Lower lobe of right lung (tissue), 2 donors: ENCODE data around the gene VMP1. TPM values are rescaled to one million over a fixed set of nuclear protein-coding genes. Genes with fewer than 3 reads are reported as not detected.

Experiments
- ATAC-seq, 2 donors: fragments of 200-7000 bp; cut with Tn5 transposase; one replicate each; pipeline ENCODE4 v1.9.1; 2020 to 2022; ENCODE audit warnings: mild to moderate bottlenecking in 2 of 2, moderate library complexity in 2 of 2
- DNase-seq: peaks from one replicate; pipeline ENCODE4 v3.0.0-alpha.2; 2020
- H3K27ac ChIP-seq: fragments of 200-600 bp; one replicate; pipeline ENCODE4 v1.8.0; 2022
- H3K27me3 ChIP-seq: fragments of 200-600 bp; one replicate; pipeline ENCODE4 v1.8.0; 2022; ENCODE audit warnings: low read depth
- H3K36me3 ChIP-seq: fragments of 200-600 bp; one replicate; pipeline ENCODE4 v1.8.0; 2022; ENCODE audit warnings: mild to moderate bottlenecking
- H3K4me1 ChIP-seq: fragments of 200-600 bp; one replicate; pipeline ENCODE4 v1.8.0; 2022
- H3K4me3 ChIP-seq: fragments of 200-600 bp; one replicate; pipeline ENCODE4 v1.8.0; 2022; ENCODE audit warnings: mild to moderate bottlenecking
- H3K9me3 ChIP-seq: fragments of 200-600 bp; one replicate; pipeline ENCODE4 v1.8.0; 2022
- CTCF ChIP-seq: fragments of 200-600 bp; IDR thresholded peaks from one replicate; pipeline ENCODE4 v1.8.0; 2022; ENCODE audit warnings: antibody characterized with exemption, mild to moderate bottlenecking
- intact Hi-C: fragments of 100-400 bp; cut with DNase I; formaldehyde crosslinking; loops from one replicate; pipeline ENCODE4 v1.11.0; 2022
- total RNA-seq: library from RNA; stranded (reverse); fragmentation: NEBNext Ultra II Directional; extraction: Animal tissue kit (Norgen Biotek cat#: 25700); gene quantifications from one replicate; pipeline ENCODE4 v1.2.1, GENCODE V29; 2021
- donor health status: DM: no; HTN: yes; CAD: no; lungs with severe emphysema.

VMP1 gene
- total RNA-seq, 1 donor from 2014 or later, result 176 TPM

GRCh38 chr17:59743842-59744241, 36.4 kb downstream of the VMP1 start:
- TF ChIP-seq CTCF, result no peak
- ATAC-seq, result no peak
- Histone ChIP-seq H3K9me3 (no peaks in the 10 kb centered on the region), H3K27ac (no peak overlapping the region), H3K36me3 (peaks cover 25% of the 10 kb centered on the region), H3K27me3 (no peaks in the 10 kb centered on the region), H3K4me3 (no peak overlapping the region), H3K4me1 (no peaks in the 10 kb centered on the region)
- no peak for DNase-seq
- intact Hi-C loops, result no loop called here

GRCh38 chr17:59745040-59745439, 37.6 kb downstream of the VMP1 start:
- Histone ChIP-seq H3K27ac (no peak overlapping the region), H3K36me3 (peaks cover 21% of the 10 kb centered on the region), H3K4me3 (no peak overlapping the region), H3K27me3 (no peaks in the 10 kb centered on the region), H3K9me3 (no peaks in the 10 kb centered on the region), H3K4me1 (no peaks in the 10 kb centered on the region)
- DNase-seq (no peak), ATAC-seq (no peak)
- intact Hi-C loops, result no loop called here
- no peak for TF ChIP-seq CTCF

GRCh38 chr17:59746849-59747445, 39.5 kb downstream of the VMP1 start:
- DNase-seq, result no peak

GRCh38 chr17:59748591-59748990, 41.1 kb downstream of the VMP1 start:
- H3K4me3 ChIP-seq, result no peak overlapping the region
- no peaks in the 10 kb centered on the region for H3K36me3 ChIP-seq
- ATAC-seq (no peak), DNase-seq (no peak)
- no peaks in the 10 kb centered on the region for H3K9me3 ChIP-seq
- H3K4me1 ChIP-seq, result peaks cover 6% of the 10 kb centered on the region
- intact Hi-C loops, result no loop called here
- no peak for TF ChIP-seq CTCF
- no peaks in the 10 kb centered on the region for H3K27me3 ChIP-seq
- H3K27ac ChIP-seq, result no peak overlapping the region

More at GRCh38 chr17:59746849-59747445, 39.5 kb downstream of the VMP1 start:
- H3K4me3 ChIP-seq, result no peak overlapping the region
- ATAC-seq, result peak in 1 of 2 donors; percentile 59
- H3K4me1 ChIP-seq, result no peaks in the 10 kb centered on the region
- H3K36me3 ChIP-seq, result peaks cover 3% of the 10 kb centered on the region
- no peaks in the 10 kb centered on the region for H3K27me3 ChIP-seq
- intact Hi-C loops, result no loop called here
- peak; percentile 59 for TF ChIP-seq CTCF
- H3K9me3 ChIP-seq, result no peaks in the 10 kb centered on the region
- H3K27ac ChIP-seq, result no peak overlapping the region

GRCh38 chr17:59751955-59752413, 44.5 kb downstream of the VMP1 start:
- peaks cover 31% of the 10 kb centered on the region for H3K4me1 ChIP-seq
- no peaks in the 10 kb centered on the region for H3K9me3 ChIP-seq
- ATAC-seq (no peak), DNase-seq (no peak)
- no peak overlapping the region for H3K4me3 ChIP-seq
- no peak overlapping the region for H3K27ac ChIP-seq
- H3K27me3 ChIP-seq, result no peaks in the 10 kb centered on the region
- no peak for TF ChIP-seq CTCF
- intact Hi-C loops, result no loop called here
- H3K36me3 ChIP-seq, result no peaks in the 10 kb centered on the region
